ENCODE results near the gene ECM2. TPM values are rescaled to one million over a fixed set of nuclear protein-coding genes. Genes with fewer than 3 reads are reported as not detected.
A peak's percentile ranks its signal among the peaks of the same experiment; 100 is the strongest.

The ECM2 gene
- total RNA-seq, 1 experiment from 2014 or later, result not detected

DNA sequence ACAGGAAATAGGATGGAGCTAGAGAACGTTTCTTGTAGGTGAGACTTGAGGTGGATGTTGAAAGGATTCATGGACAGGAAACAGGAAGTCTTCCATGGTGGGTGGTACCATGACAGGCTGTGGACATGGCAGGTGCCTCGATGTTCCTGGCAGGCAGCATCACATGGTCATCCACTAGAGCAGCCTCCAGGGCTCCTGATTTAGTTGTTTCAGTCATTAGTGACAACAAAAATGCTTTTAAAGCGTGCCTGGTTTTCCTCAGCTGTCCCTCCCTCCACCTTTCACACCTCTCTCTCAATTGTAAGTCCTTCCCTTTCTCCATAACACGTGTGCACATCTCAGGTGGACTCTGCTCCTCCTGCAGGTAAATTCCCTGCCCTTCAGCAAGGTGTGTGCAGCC, 28.3 kb downstream of the ECM2 start:
- Histone ChIP-seq H3K4me1 (ENCODE audit: insufficient read depth, low read length) (peaks cover 31% of the 10 kb centered on the region), H3K4me3 (ENCODE audit: low read length) (no peak overlapping the region), H3K9me2 (replicated peaks; ENCODE audit: low read length) (no peaks in the 10 kb centered on the region), H3K27me3 (ENCODE audit: low read length) (no peaks in the 10 kb centered on the region), H3K9me3 (ENCODE audit: low read length) (no peaks in the 10 kb centered on the region), H3K79me2 (ENCODE audit: low read length) (no peaks in the 10 kb centered on the region), H3K27ac (ENCODE audit: low read length) (peak overlapping the region; percentile 90), H3K9ac (ENCODE audit: low read length) (no peak overlapping the region; the same call in 1 of the 2 replicates), H3K4me2 (ENCODE audit: low read length) (no peak overlapping the region), H3F3A (ENCODE audit: low read length, unreplicated experiment) (no peaks in the 10 kb centered on the region), H3K36me3 (ENCODE audit: low read depth, low read length) (no peaks in the 10 kb centered on the region), H2AFZ (ENCODE audit: low read length) (no peak overlapping the region), H4K20me1 (ENCODE audit: low read length) (no peaks in the 10 kb centered on the region)
- DNase-seq, result no peak
- intact Hi-C loops (cut with micrococcal nuclease), result loop anchor here (10.0 kb wide), 1 partner anchor 117 kb away; no protein-coding TSS in a partner anchor
- ChIA-PET CTCF (no interaction called here), POLR2A (ENCODE audit: unreplicated experiment) (no interaction called here)
- BruUV-seq (replicated peaks), result no TSS peak
- ATAC-seq, result no peak
- TF ChIP-seq, protein P1, sequence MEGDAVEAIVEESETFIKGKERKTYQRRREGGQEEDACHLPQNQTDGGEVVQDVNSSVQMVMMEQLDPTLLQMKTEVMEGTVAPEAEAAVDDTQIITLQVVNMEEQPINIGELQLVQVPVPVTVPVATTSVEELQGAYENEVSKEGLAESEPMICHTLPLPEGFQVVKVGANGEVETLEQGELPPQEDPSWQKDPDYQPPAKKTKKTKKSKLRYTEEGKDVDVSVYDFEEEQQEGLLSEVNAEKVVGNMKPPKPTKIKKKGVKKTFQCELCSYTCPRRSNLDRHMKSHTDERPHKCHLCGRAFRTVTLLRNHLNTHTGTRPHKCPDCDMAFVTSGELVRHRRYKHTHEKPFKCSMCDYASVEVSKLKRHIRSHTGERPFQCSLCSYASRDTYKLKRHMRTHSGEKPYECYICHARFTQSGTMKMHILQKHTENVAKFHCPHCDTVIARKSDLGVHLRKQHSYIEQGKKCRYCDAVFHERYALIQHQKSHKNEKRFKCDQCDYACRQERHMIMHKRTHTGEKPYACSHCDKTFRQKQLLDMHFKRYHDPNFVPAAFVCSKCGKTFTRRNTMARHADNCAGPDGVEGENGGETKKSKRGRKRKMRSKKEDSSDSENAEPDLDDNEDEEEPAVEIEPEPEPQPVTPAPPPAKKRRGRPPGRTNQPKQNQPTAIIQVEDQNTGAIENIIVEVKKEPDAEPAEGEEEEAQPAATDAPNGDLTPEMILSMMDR (conservative IDR thresholded peaks at IDR 0.05; ENCODE audit: low read depth, low read length), result no peak
- TF ChIP-seq EZH2 (IDR thresholded peaks at IDR 0.05; ENCODE audit: low read length, unreplicated experiment), result no peak
- no peak for TF ChIP-seq EZH2phosphoT487 (IDR thresholded peaks at IDR 0.05; ENCODE audit: borderline replicate concordance, low read length)

DNA sequence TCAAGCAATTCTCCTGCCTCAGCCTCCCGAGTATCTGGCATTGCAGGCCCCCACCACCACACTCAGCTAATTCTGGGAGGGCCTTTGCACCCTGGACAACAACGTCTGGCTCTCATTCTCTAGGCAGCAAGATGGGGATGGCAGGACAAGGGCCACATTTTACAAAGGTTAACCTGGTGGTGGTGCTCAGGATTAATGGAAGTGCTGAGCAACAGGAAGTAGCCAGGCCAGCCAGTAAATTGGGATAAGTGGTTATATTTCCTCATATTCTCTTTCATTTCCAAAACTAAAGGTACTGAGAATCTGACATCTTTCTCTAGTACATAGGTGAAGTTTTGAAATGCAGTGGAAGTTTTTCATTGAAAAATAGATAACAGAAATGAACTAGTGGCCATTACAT, 28.8 kb downstream of the ECM2 start:
- Histone ChIP-seq H3K9me3 (ENCODE audit: low read length) (no peaks in the 10 kb centered on the region), H3K79me2 (ENCODE audit: low read length) (no peaks in the 10 kb centered on the region), H2AFZ (ENCODE audit: low read length) (no peak overlapping the region), H3K9ac (ENCODE audit: low read length) (peak overlapping the region; percentile 59), H3K27ac (ENCODE audit: low read length) (peak overlapping the region; percentile 90), H3K9me2 (replicated peaks; ENCODE audit: low read length) (no peaks in the 10 kb centered on the region), H4K20me1 (ENCODE audit: low read length) (no peaks in the 10 kb centered on the region), H3K4me2 (ENCODE audit: low read length) (no peak overlapping the region), H3K4me1 (ENCODE audit: insufficient read depth, low read length) (peaks cover 31% of the 10 kb centered on the region), H3F3A (ENCODE audit: low read length, unreplicated experiment) (no peaks in the 10 kb centered on the region), H3K36me3 (ENCODE audit: low read depth, low read length) (no peaks in the 10 kb centered on the region), H3K27me3 (ENCODE audit: low read length) (no peaks in the 10 kb centered on the region), H3K4me3 (ENCODE audit: low read length) (no peak overlapping the region)
- TF ChIP-seq EZH2phosphoT487 (IDR thresholded peaks at IDR 0.05; ENCODE audit: borderline replicate concordance, low read length) (no peak), EZH2 (IDR thresholded peaks at IDR 0.05; ENCODE audit: low read length, unreplicated experiment) (no peak)
- TF ChIP-seq, protein P1 (conservative IDR thresholded peaks at IDR 0.05; ENCODE audit: low read depth, low read length), result no peak
- DNase-seq (no peak), ATAC-seq (no peak)
- intact Hi-C loops (cut with micrococcal nuclease), result loop anchor here (10.0 kb wide), 1 partner anchor 118 kb away; no protein-coding TSS in a partner anchor
- POLR2A ChIA-PET (ENCODE audit: unreplicated experiment), result no interaction called here
- CTCF ChIA-PET, result no interaction called here
- BruUV-seq (replicated peaks), result no TSS peak

DNA sequence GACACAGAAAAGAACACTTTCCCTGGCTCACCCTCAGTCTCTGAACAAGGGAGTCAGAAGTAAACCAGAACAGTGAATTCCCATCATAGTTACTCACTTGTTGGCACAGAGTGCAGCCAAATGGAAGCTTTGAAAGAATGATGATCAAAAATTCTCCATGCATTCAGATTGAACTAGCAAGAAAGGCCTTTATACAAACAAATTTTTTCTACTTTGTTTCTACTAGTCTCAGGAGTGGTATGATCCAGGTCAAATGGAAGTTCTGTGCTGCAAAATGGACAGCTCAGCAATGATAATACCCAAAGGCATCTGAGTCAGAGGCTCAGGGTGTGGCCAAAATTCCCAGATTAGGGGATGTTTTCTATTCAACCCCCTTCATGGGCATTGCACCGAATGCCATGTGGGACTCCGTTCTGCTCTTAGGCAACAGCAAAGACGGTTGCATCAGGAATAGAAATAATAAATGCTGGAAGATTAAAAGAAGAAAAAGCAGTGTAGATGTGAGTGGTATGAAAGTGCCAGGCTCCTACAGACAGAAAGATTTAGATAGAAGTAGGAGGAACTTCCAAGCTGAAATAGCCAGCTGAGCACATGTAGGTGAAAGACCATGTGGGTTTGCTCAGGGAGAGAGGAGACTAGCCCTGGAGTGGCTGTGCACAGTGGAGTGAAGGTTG, 29.5 kb downstream of the ECM2 start:
- H3K9me2 ChIP-seq (replicated peaks; ENCODE audit: low read length), result no peaks in the 10 kb centered on the region
- peaks cover 31% of the 10 kb centered on the region for H3K4me1 ChIP-seq (ENCODE audit: insufficient read depth, low read length)
- peak overlapping the region; percentile 90 for H3K27ac ChIP-seq (ENCODE audit: low read length)
- no peaks in the 10 kb centered on the region for H3F3A ChIP-seq (ENCODE audit: low read length, unreplicated experiment)
- H3K4me3 ChIP-seq (ENCODE audit: low read length), result peak overlapping the region; percentile 16; the same call in 1 of the 2 replicates
- no peaks in the 10 kb centered on the region for H4K20me1 ChIP-seq (ENCODE audit: low read length)
- ChIA-PET CTCF (no interaction called here), POLR2A (ENCODE audit: unreplicated experiment) (no interaction called here)
- no peaks in the 10 kb centered on the region for H3K9me3 ChIP-seq (ENCODE audit: low read length)
- H3K79me2 ChIP-seq (ENCODE audit: low read length), result no peaks in the 10 kb centered on the region
- peak overlapping the region; percentile 59 for H3K9ac ChIP-seq (ENCODE audit: low read length)
- no peaks in the 10 kb centered on the region for H3K27me3 ChIP-seq (ENCODE audit: low read length)
- peak overlapping the region; percentile 91 for H2AFZ ChIP-seq (ENCODE audit: low read length)
- peak; percentile 79 for DNase-seq
- intact Hi-C loops (cut with micrococcal nuclease), result loop anchor here (10.0 kb wide), 1 partner anchor 118 kb away; no protein-coding TSS in a partner anchor
- H3K4me2 ChIP-seq (ENCODE audit: low read length), result peak overlapping the region; percentile 73
- peak; percentile 83 for ATAC-seq
- H3K36me3 ChIP-seq (ENCODE audit: low read depth, low read length), result no peaks in the 10 kb centered on the region
- BruUV-seq (replicated peaks), result no TSS peak
- TF ChIP-seq, protein P1 (conservative IDR thresholded peaks at IDR 0.05; ENCODE audit: low read depth, low read length), result no peak
